Endothelial cell of umbilical vein (primary cell): ENCODE data around the gene CEP164. TPM values are rescaled to one million over a fixed set of nuclear protein-coding genes. Genes with fewer than 3 reads are reported as not detected.

Source experiments
- BruUV-seq: library from RNA; stranded (reverse); fragments of 400-500 nt; replicated peaks from 2 replicates; lab custom pipeline; 2021; lab: Mats Ljungman, UMichigan
- CTCF ChIA-PET: fragments of 300-600, 350-600 bp; sonication (Branson Sonifier 250); formaldehyde crosslinking; loops from one replicate; lab custom pipeline; 2021; ENCODE audit warnings: antibody characterized with exemption, inconsistent platforms; lab: Charles Lee
- POLR2A ChIA-PET: fragments of 300-600, 350-600 bp; sonication (Branson Sonifier 250); formaldehyde crosslinking; loops from one replicate; lab custom pipeline; 2021; ENCODE audit warnings: antibody characterized with exemption, inconsistent platforms; lab: Charles Lee
- DNase-seq: peaks from one replicate; pipeline ENCODE4 v3.0.0-alpha.2; 2011; ENCODE audit warnings: low read depth, low spot score
- FAIRE-seq: peaks from 2 replicates; lab custom pipeline; 2011; peaks lifted over from hg19 to GRCh38; lab: Jason Lieb, UNC
- H2AFZ ChIP-seq: 2 replicates; pipeline ENCODE4 v1.6.0; 2012; ENCODE audit warnings: low read depth, low read length, control low read depth, inconsistent platforms
- H3K27ac ChIP-seq: 2 replicates; pipeline ENCODE4 v1.5.1; 2011; ENCODE audit warnings: low read depth, mild to moderate bottlenecking, control low read depth, low read length, moderate library complexity; ENCODE audit not compliant: insufficient read depth
- H3K27me3 ChIP-seq, 2 experiments: 2 replicates each; pipeline versions ENCODE4 v1.6.0 to v1.6.1; 2011; ENCODE audit warnings: low read length in 2 of 2, mixed read lengths in 1 of 2; ENCODE audit not compliant: control insufficient read depth in 2 of 2, insufficient read depth in 2 of 2
- H3K36me3 ChIP-seq, 2 experiments: 2 replicates in 1 of 2; 3 replicates in 1 of 2; pipeline ENCODE4 v1.5.1; 2011; ENCODE audit warnings: low read length in 2 of 2, mild to moderate bottlenecking in 1 of 2, moderate library complexity in 1 of 2; ENCODE audit not compliant: control insufficient read depth in 2 of 2, insufficient read depth in 2 of 2; ENCODE audit errors: extremely low read depth in 1 of 2
- H3K4me1 ChIP-seq: 3 replicates; pipeline ENCODE4 v1.5.1; 2011; ENCODE audit warnings: mild to moderate bottlenecking, low read length; ENCODE audit not compliant: control insufficient read depth, insufficient read depth; ENCODE audit errors: extremely low read depth
- H3K4me2 ChIP-seq: 2 replicates; pipeline ENCODE4 v1.6.1; 2011; ENCODE audit warnings: low read length, control low read depth, mixed read lengths; ENCODE audit not compliant: insufficient read depth
- H3K4me3 ChIP-seq, 3 experiments: fragments of 200-600 bp in 1 of 3; sonication (generic), shearing (Covaris generic) in 1 of 3; replicated peaks in 1 of 3; 2 replicates each; pipeline ENCODE4 v1.5.1; 2011 to 2016; ENCODE audit warnings: control low read depth in 3 of 3, low read length in 3 of 3, mild to moderate bottlenecking in 2 of 3, inconsistent platforms in 1 of 3, low read depth in 1 of 3, moderate library complexity in 1 of 3; ENCODE audit not compliant: insufficient read depth in 1 of 3
- H3K79me2 ChIP-seq: 2 replicates; pipeline ENCODE4 v1.6.0; 2012; ENCODE audit warnings: low read length, inconsistent platforms; ENCODE audit not compliant: control insufficient read depth, insufficient read depth
- H3K9ac ChIP-seq: replicated peaks from 2 replicates; pipeline ENCODE3; 2011; ENCODE audit warnings: low read length, control low read depth; ENCODE audit not compliant: insufficient read depth; ENCODE audit errors: extremely low read depth
- H3K9me1 ChIP-seq: replicated peaks from 3 replicates; pipeline ENCODE4 v1.6.0; 2011; ENCODE audit warnings: mild to moderate bottlenecking, low read length; ENCODE audit not compliant: control insufficient read depth, insufficient read depth; ENCODE audit errors: extremely low read depth
- H3K9me3 ChIP-seq: replicated peaks from 2 replicates; pipeline ENCODE4 v1.5.1; 2012; ENCODE audit warnings: low read length, inconsistent platforms; ENCODE audit not compliant: control insufficient read depth, insufficient read depth
- H4K20me1 ChIP-seq: replicated peaks from 2 replicates; pipeline ENCODE3; 2011; ENCODE audit warnings: mild to moderate bottlenecking, low read length; ENCODE audit not compliant: control insufficient read depth, insufficient read depth; ENCODE audit errors: extremely low read depth
- EZH2 ChIP-seq: IDR thresholded peaks from 2 replicates; pipeline ENCODE4 v1.6.1; 2012; ENCODE audit warnings: borderline replicate concordance, low read depth, mild to moderate bottlenecking, moderate library complexity, low read length, inconsistent platforms; ENCODE audit not compliant: severe bottlenecking
- FOS ChIP-seq: IDR thresholded peaks from 2 replicates; pipeline ENCODE4 v1.6.1; 2011; ENCODE audit warnings: mild to moderate bottlenecking, low read length, moderate library complexity, borderline replicate concordance; ENCODE audit not compliant: insufficient read depth
- GATA2 ChIP-seq: IDR thresholded peaks from 2 replicates; pipeline ENCODE4 v1.7.0; 2011; ENCODE audit warnings: low read depth, mild to moderate bottlenecking, moderate library complexity, mixed read lengths, low read length; ENCODE audit not compliant: insufficient read length, insufficient read depth
- JUN ChIP-seq: IDR thresholded peaks from 2 replicates; pipeline ENCODE4 v1.6.1; 2011; ENCODE audit warnings: borderline replicate concordance, low read depth; ENCODE audit not compliant: insufficient read length, insufficient read depth
- MYC ChIP-seq: IDR thresholded peaks from one replicate; pipeline ENCODE4 v1.6.1; 2011; ENCODE audit warnings: mild to moderate bottlenecking, low read depth, low read length
- POLR2A ChIP-seq: IDR thresholded peaks from 2 replicates; pipeline ENCODE4 v1.6.1; 2012; ENCODE audit warnings: low read depth, mild to moderate bottlenecking, control low read depth, low read length
- POLR2AphosphoS5 ChIP-seq: IDR thresholded peaks from 2 replicates; pipeline ENCODE4 v1.6.1; 2012; ENCODE audit warnings: low read depth, mild to moderate bottlenecking, control low read depth, low read length, moderate library complexity; ENCODE audit not compliant: insufficient read depth
- dilution Hi-C: fragments of 300-500 bp; cut with MboI; formaldehyde crosslinking; loops from one replicate; pipeline ENCODE4 v1.15.0; 2019; ENCODE audit warnings: low sequenced_read_pairs; ENCODE audit not compliant: extremely low pct_ligation_motif_present
- intact Hi-C: fragments of 100-400 bp; cut with micrococcal nuclease; formaldehyde crosslinking; loops from one replicate; pipeline ENCODE4 v1.10.0; 2022
- polyA plus RNA-seq, 4 experiments: library from polyadenylated mRNA; depleted of rRNA in 3 of 4; stranded (reverse) in 3 of 4; unstranded in 1 of 4; fragments of >200 nt; gene quantifications; 2 replicates each; pipeline versions ENCODE4 v1.2.1 to v1.2.3, GENCODE V29; 2011 to 2012; ENCODE audit warnings: missing spikeins in 1 of 4
- total RNA-seq: library from RNA; stranded (reverse); gene quantifications from 2 replicates; pipeline ENCODE4 v1.2.3, GENCODE V29; 2021
- TF ChIP-seq, protein P1 (sequence below), 2 donors: IDR thresholded peaks; 1 replicate in 1 of 2; 2 replicates in 1 of 2; pipeline ENCODE4 v1.5.1; 2011; ENCODE audit warnings: low read length in 2 of 2, mild to moderate bottlenecking in 2 of 2, moderate library complexity in 2 of 2, control low read depth in 1 of 2, inconsistent platforms in 1 of 2, low read depth in 1 of 2; ENCODE audit not compliant: insufficient read depth in 1 of 2; ENCODE audit errors: extremely low read depth in 1 of 2
- TF ChIP-seq, protein P2 (sequence below): IDR thresholded peaks from 2 replicates; pipeline ENCODE4 v1.6.1; 2011; ENCODE audit not compliant: insufficient read depth, insufficient read length

The CEP164 gene
- total and polyA plus RNA-seq, 2 donors (not counting 3 experiments of a cell fraction or from before 2014, with no cell fraction given): 22.7 to 48.4 TPM

DNA sequence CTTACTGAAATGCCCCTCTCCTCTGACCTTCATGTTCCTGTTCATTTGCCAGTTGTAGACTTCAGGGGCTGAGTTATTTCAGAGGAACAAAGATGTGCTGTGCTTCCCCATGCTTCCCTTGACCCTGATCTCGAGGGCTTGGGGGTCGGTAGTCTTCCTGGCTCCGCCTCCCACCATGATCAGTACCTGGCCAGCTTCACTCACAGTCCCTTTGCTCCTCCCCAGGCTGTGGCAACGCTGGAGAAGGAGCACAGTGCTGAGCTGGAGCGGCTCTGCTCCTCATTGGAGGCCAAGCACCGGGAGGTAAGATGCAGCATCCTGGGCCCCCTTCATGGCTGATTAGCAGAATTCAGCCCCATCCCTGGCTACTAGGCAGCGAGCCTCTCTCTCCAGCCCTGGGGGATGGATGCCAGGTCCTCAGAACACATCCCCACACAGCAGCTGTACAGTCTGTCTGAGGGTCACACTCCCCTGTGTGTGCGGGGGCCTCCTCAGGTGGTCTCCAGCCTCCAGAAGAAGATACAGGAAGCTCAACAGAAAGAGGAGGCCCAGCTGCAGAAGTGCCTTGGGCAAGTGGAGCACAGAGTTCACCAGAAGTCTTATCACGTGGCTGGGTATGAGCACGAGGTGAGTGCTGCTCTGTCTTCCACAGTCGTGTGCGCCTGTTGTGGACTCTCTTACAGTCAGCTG is 64.5 kb downstream of the CEP164 start:
- Histone ChIP-seq H3K9me1 (no peaks in the 10 kb centered on the region), H3K9me3 (no peaks in the 10 kb centered on the region), H2AFZ (no peak overlapping the region), H3K27ac (no peak overlapping the region), H3K4me2 (no peak overlapping the region), H3K4me3 (no peak overlapping the region), H3K36me3 (peaks cover 0 to 59% of the 10 kb centered on the region in 2 experiments), H3K27me3 (no peaks in the 10 kb centered on the region), H4K20me1 (no peaks in the 10 kb centered on the region), H3K9ac (no peak overlapping the region), H3K4me1 (peaks cover 8% of the 10 kb centered on the region), H3K79me2 (no peaks in the 10 kb centered on the region)
- FAIRE-seq: no peak
- dilution Hi-C loops (no loop called here), intact Hi-C loops (no loop called here)
- CTCF ChIA-PET: interaction anchor here (3.4 kb wide), 1 partner anchor 34 kb away, joined by 15 read pairs; no protein-coding TSS in a partner anchor
- POLR2A ChIA-PET: no interaction called here
- TF ChIP-seq GATA2: no peak
- TF ChIP-seq JUN: no peak
- TF ChIP-seq MYC: no peak
- no peak for TF ChIP-seq POLR2AphosphoS5
- no peak for TF ChIP-seq POLR2A
- TF ChIP-seq, protein P1, sequence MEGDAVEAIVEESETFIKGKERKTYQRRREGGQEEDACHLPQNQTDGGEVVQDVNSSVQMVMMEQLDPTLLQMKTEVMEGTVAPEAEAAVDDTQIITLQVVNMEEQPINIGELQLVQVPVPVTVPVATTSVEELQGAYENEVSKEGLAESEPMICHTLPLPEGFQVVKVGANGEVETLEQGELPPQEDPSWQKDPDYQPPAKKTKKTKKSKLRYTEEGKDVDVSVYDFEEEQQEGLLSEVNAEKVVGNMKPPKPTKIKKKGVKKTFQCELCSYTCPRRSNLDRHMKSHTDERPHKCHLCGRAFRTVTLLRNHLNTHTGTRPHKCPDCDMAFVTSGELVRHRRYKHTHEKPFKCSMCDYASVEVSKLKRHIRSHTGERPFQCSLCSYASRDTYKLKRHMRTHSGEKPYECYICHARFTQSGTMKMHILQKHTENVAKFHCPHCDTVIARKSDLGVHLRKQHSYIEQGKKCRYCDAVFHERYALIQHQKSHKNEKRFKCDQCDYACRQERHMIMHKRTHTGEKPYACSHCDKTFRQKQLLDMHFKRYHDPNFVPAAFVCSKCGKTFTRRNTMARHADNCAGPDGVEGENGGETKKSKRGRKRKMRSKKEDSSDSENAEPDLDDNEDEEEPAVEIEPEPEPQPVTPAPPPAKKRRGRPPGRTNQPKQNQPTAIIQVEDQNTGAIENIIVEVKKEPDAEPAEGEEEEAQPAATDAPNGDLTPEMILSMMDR (IDR thresholded peaks at IDR 0.05; ENCODE audit: extremely low read depth in 1 of 2, insufficient read depth in 1 of 2, low read depth in 1 of 2, low read length in 2 of 2): no peak
- TF ChIP-seq, protein P2, sequence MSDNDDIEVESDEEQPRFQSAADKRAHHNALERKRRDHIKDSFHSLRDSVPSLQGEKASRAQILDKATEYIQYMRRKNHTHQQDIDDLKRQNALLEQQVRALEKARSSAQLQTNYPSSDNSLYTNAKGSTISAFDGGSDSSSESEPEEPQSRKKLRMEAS: no peak
- TF ChIP-seq FOS: no peak
- no peak for TF ChIP-seq EZH2
- DNase-seq: no peak
- no TSS peak for BruUV-seq
